T-helper 22 cell (primary cell): ENCODE data around the gene TDRD1.

Source experiments
- DNase-seq: peaks from one replicate; pipeline ENCODE4 v3.0.0-alpha.2; 2020; ENCODE audit warnings: low read depth

The TDRD1 gene

DNA sequence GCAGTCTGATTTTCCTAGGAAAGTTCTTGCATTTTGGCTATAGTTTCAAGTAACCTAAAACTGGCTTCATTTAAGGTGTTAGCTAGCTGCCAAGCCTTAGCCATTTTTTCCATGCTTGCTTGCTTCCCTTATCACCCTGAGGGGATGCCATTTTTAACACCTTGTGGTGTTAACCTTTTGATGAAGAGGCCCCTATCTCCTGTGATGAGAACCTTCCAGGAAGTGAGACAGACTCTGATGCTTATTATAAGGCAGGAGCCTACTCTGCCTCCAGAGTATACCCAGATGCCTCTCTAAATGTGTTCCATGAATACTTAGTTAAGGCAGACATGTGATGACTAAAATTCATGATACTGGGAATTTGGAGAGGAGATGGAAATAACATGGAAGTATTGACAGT lies 55.0 kb downstream of the TDRD1 start:
- DNase-seq: no peak

GRCh38 chr10:114239117-114239993 lies 60.2 kb downstream of the TDRD1 start, which contains the start of gene VWA2:
Gene VWA2 (plus strand): TSS chr10:114239254. CDS start chr10:114248714, 9,460 bp downstream.
- DNase-seq: no peak

- no peak for DNase-seq
Observed at GRCh38 chr10:114239994-114240345, 60.8 kb downstream of the TDRD1 start.

- DNase-seq: no peak
Observed at GRCh38 chr10:114242235-114242634, 63.1 kb downstream of the TDRD1 start.

DNA sequence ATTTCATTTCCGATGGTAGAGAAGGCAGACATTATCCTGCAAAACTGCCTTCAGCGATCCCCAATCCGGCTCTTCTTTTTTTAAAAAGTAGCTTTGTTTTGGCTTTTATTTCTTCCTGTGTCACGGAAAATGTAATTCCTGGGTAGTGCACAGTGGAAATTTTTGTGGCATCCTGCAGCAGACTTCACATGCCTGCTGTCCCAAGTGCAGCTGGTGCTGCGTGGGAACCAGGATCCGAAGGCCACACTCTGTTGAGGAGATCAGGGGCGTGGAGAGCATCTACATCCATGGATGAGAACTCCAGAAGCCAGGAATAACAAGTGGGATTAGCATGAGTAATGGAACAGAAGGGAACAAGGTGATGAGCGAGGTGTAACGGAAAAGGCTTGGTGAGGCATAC lies 64.5 kb downstream of the TDRD1 start:
- no peak for DNase-seq

GRCh38 chr10:114244126-114244525 lies 65.0 kb downstream of the TDRD1 start:
- DNase-seq: no peak

GRCh38 chr10:114245121-114245791 lies 66.1 kb downstream of the TDRD1 start:
- DNase-seq: no peak

GRCh38 chr10:114246679-114247305 lies 67.6 kb downstream of the TDRD1 start:
- no peak for DNase-seq

- no peak for DNase-seq
Observed at GRCh38 chr10:114250236-114250635, 71.1 kb downstream of the TDRD1 start.

DNA sequence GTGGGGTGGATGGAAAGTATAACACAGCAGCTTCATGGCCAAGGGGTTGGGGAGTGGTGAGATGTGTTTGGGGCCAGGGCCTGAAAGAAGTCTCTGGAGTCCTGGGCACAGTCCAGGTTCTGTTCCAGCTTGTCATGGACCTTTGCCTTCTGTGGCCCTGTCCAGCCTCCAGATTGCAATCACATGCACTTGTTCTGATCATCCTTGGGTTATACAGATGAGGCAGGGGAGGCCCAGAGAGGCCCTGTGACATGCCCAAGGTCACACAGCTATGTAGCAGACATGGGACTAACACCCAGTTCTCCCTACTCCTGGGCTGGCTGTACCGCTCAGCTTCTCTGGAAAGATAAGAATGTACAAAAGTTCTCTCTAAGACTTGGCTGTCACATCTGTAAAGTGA lies 71.6 kb downstream of the TDRD1 start:
- DNase-seq: no peak

- DNase-seq: no peak
Observed at GRCh38 chr10:114252092-114252491, 72.9 kb downstream of the TDRD1 start.

DNA sequence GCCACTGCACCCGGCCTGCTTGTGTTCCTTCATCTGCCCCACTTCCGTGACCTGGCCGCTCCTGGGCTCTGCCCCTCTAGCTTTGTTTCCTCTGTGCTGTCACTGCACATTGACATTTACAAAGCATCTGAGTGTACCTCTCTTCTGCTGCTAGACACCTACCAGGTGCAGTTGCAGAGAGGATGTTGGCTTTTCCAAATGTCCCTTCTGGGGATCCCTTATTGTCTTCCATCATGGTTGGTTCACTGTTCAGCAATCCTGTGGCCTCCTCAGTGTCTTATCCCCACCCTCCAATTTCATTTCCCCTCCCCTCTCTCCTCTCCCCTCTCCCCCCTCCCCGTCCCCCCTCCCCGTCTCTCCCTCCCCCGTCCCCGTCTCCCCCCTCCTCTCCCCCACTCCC lies 73.7 kb downstream of the TDRD1 start:
- no peak for DNase-seq

DNA sequence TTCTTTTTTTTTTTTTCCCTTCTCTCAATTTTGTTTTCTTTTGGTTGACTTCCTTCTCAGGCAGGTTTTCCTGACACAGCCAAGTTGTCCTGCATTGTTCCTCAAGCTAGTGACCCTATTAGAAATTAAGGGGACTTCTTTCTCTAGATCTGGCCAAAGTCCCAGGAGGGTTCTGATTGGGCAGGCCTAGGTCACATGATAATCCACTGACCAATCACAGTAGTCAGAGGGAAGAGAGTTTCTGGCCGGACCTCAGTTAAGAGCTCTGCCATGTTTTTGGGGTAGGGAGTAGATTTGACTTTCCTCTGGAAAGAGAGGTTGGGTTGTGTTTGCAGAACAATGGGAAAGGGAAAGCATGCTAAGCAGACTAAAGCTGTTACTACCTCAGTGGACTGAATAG lies 76.1 kb downstream of the TDRD1 start:
- no peak for DNase-seq

GRCh38 chr10:114256008-114256765 lies 77.0 kb downstream of the TDRD1 start:
- no peak for DNase-seq

- no peak for DNase-seq
Observed at GRCh38 chr10:114256822-114257221, 77.7 kb downstream of the TDRD1 start.

DNA sequence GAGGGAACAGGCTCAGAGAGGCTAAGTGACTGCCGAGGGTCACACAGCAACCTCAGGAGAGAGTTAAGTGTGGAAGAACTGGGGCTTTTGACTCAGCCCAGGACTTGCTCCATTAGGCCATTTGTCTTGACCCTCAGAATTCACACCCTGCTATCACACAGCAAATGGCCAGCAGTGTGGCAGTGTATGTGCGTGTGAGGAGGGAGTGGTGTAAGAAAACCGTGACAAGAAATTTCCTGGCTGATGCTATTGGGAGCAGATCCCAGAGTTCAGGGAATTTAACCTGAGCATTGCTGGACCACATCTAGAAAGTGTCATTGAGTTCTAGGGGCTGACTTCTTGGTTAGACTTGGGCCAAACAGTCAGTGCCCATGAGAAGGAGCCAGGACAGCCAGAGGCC lies 78.3 kb downstream of the TDRD1 start:
- no peak for DNase-seq

DNA sequence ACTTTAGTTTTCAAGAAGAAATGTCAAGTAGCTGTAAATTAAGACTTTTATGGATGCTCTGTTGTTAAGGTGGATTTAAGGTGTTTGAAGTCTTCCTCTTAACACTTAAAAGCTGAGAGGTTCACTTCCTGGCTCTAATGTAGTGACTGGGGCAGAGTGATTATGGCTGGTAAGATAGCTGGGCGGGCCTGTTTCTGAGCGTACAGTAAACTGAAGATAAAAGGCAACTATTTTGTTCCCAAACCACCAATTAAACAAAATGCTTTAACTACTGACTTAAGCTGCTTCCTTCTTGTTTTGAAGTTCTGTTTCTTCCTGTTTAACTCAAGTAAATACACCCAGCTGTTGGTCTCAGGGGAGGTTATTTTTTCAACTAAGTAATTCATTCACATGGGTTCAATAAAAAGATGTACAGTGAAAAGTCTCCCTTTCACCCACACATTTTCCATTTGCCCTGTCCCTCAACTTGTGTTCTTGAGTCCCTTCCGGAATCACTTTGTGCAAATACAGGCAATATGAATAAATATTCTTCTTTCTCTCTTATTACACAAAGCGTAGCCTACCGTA lies 79.2 kb downstream of the TDRD1 start:
- DNase-seq: no peak

- no peak for DNase-seq
Observed at GRCh38 chr10:114259824-114260223, 80.7 kb downstream of the TDRD1 start.

GRCh38 chr10:114260366-114260765 lies 81.2 kb downstream of the TDRD1 start:
- DNase-seq: no peak

DNA sequence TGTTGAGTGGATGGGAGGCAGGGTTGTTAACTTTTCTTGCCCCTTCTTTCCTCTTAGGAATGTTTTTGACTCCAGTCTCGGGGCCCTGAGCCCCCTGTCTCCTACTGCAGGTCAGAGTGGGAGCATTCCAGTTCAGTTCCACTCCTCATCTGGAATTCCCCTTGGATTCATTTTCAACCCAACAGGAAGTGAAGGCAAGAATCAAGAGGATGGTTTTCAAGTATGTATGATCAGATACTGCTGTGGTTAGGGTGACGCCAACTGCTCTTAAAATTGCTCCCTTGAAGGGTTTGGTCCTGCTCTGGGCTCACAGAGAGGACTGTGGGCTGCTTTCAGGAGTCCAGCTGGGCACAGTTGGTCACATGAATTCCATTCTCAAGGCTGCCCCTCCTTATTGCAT lies 81.9 kb downstream of the TDRD1 start:
- no peak for DNase-seq

- DNase-seq: no peak
Observed at GRCh38 chr10:114262496-114262895, 83.3 kb downstream of the TDRD1 start.
